ENCODE results near the gene ADAM33.

ADAM33 gene

DNA sequence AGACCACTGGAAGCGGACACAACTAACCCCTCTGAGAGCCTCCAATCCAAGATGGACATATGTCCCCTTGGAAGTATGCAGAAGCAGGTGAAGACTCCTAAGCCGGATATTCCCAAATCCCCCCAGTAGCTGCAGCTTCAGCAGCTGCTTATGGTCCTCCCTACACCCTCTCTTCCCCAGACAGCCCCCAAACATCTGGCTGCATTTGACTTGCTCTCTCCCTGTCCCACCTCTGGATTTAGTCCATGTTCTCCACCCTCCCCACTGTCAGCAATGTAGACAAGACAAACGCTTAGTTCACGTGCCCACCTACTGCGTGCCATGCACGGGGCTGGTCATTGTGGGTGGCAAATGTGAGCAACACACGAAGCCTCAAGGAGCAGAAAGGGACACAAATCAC, 4.6 kb upstream of the ADAM33 start:
- DNase-seq (ENCODE audit: low read depth) = no peak

- DNase-seq (ENCODE audit: low read depth) = no peak
Measured at GRCh38 chr20:3685341-3685740, 3.5 kb upstream of the ADAM33 start.

DNA sequence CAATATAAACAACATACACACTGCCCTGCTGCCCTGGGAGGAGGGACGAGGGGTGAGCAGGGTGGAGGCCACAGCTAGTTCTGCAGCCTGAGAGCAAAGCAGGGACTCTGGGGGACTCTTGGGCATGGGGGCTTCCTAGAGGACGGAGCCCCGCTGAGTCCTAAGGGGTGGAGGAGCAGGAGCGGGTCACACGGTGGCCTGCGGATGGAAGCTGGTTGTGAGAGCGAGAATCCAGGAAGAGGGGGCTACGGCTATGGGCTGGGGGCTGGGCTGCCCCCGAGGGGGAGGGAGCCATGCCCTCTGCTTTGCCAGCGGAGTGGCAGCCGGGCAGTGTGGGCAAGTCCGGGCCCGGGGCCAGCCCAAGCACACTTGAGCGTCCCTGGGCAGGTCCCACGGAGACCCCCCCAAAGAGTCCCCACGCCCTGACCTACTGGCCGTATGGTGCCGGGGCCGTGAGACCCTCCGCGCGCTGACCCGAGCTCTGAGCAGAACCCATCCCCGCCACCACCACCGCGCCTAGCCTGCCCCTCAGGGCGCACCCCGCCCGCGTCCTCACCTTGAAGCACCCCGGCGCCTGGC, 369 bp downstream of the ADAM33 start:
- no peak for DNase-seq (ENCODE audit: low read depth)

DNA sequence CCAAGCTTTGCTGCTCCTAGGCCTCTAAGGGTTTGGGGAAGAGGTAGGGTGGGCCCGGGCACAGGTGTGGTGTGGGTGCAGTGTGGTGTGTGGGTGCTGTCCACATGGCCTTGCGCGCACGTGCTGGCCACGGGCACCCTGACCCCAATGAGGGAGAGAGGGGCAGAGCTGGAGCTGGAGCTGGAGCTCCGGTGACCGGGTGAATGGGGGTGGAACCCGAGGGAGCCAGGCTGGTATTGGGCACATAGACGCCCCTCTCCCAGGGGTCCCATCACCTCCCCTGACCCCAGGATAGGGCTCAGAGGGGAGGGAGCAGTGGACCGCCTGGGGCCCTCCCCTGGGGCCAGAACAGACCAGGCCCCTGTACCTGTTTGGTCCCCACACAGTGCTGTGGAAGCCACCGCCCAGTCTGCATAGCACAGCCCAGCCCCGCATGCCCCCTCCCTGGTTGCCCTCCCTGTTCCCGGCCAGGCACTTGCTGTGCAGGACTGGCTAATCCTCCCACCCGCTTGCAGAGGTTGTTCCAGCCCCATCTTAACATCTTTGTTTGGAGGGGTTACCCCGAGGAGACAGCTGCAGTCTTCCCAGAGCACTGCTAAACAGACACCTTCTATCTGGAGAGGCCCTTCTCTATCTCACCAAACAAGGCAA, 984 bp downstream of the ADAM33 start:
- DNase-seq (ENCODE audit: low read depth) = no peak

DNA sequence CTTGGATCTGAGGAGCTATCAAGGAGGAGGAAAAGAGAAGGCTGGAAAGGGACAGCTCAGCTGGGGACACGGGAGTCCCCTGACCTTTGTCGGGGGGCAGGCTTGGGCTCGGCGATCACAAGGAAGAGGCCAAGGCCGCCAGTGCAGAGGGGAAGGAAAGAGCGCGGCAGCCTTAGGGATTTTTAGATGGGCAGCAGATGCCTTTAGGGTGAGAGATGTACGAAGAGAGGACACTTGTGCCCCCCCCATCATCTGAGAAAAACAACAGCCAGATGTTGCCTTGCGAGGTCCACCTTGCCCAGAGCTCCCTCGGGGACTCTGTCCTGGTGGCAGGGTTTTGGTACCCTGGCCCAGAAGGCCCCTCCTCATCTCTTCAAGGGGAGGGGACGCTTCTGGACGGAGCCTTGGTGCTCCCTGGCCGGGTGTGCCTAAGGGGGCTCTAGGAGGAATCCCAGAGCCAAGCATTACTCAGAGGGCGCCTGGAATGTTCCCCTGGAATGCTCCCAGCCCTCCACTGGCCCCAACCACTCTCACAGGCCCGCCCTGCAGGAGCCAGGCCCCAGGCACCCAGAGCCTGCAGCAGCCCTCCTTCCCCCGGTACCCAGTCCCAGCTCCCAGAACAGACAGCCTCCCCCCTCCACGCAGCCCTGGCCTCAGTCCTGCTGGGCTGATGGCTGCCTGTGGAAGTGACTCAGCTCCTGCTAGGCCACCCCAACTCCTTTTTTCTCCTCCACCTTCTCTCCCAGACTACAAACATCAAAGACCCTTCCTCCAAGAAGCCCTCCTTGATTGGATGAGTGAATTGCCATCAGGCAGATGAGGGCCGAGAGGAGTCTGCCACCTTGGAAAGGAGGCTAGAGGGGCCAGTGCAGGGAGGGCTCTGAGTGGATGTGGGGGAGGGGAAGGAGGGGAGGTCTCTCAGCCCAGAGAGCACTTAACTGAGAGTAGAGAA, 1.8 kb downstream of the ADAM33 start:
- no peak for DNase-seq (ENCODE audit: low read depth)

- no peak for DNase-seq (ENCODE audit: low read depth)
Measured at GRCh38 chr20:3678856-3679720, 2.7 kb downstream of the ADAM33 start.

DNA sequence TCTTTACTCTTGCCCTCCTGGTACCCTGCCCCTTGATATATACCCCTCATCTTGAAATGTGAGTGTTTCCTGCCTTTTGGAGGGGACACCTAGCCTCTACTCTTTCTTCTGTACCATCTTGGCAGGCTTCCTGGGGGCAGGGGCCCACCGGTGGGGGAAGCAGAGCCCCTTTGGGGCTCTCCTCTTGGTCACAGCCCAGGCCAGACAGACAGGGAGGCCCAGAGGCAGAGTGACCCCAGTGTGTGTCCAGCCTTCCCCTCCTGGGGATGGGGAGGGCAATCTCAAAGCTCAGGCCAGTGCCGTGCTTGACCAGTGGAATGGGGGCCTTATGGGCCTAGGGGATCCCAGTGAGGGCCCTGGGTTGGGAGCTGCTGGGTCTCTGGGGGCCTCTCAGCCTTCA, 3.6 kb downstream of the ADAM33 start:
- no peak for DNase-seq (ENCODE audit: low read depth)

DNA sequence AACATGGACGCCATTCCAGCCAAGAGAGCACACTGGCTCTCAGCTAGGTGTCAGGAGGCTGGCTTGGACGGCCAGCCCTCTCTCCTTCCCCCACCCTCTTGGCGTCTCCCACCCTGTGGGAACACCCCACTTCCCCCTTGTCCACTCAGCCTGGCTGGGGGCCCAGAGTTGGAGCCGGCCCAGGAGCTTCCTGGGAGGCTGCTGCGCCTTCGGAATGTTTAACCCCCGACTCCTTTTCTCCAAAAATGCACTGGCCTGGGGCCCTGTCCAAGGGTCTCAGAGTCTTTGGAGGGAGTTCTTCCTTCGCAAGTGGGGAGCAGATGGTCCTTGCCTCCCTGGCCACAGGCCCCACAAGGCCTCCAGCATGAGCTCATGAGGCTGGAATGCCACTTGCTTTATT, 4.1 kb downstream of the ADAM33 start:
- no peak for DNase-seq (ENCODE audit: low read depth)

DNA sequence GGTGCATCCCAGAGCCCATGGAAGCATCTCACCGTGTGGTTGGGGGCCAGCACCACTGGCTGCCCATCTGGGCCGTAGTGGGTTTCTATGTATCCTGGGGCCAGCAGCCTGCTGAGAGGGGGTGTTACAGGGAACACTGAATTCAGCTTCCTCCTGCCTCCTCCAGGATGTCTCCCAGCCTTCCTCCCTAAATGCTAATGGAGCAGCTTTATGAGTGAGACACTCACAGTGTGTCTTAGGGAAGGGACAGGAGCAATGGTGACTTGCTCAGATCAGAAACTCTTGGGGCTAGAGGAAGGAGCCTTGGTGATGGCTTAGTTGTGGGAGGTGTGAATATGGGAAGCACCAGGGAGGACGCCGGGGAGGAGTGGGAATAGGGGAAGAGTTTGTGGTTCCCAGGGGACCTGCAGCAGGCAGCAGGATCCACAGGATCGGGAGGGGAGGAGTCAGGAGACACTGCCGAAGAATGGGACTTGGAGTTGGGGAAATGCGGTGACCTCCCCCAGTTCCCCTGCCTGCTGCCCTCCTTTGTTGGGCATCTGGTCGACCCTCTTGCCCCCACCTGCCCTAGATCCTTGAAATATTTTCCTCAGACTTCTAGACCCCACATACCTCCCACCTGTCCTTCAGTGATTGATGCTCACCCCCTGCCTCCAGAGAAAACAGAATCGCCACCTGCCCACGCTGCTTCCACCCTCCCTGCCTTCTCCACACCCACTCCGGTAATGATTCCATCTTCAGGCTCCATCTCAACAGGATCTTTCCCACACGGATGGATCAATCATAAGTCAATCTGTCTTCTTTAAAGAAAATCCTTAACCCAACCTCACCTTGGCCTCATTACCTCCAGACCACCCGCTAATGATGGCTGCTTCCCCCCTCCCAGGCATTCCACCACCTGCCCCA, 6.6 kb downstream of the ADAM33 start:
- no peak for DNase-seq (ENCODE audit: low read depth)

DNA sequence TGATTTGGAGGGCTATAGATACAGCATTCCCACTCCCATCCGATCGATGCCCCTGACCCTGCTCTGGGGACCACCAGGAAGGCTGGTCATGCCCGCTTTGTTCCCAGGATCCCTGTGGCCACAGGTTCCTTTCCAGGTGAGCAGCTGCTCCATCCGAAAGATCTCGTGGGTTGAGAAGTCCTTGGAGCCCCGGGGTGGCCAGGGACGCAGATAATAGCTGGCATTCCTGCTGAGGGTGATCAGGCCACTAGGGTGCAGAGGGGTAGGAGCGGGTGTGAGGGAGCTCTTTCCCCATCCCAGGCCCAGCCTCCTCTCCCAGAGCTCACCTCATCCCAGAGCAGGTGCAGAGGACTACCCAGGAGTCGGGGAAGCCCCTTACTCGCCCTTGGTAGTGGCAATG, 7.4 kb downstream of the ADAM33 start:
- DNase-seq (ENCODE audit: low read depth) = no peak

DNA sequence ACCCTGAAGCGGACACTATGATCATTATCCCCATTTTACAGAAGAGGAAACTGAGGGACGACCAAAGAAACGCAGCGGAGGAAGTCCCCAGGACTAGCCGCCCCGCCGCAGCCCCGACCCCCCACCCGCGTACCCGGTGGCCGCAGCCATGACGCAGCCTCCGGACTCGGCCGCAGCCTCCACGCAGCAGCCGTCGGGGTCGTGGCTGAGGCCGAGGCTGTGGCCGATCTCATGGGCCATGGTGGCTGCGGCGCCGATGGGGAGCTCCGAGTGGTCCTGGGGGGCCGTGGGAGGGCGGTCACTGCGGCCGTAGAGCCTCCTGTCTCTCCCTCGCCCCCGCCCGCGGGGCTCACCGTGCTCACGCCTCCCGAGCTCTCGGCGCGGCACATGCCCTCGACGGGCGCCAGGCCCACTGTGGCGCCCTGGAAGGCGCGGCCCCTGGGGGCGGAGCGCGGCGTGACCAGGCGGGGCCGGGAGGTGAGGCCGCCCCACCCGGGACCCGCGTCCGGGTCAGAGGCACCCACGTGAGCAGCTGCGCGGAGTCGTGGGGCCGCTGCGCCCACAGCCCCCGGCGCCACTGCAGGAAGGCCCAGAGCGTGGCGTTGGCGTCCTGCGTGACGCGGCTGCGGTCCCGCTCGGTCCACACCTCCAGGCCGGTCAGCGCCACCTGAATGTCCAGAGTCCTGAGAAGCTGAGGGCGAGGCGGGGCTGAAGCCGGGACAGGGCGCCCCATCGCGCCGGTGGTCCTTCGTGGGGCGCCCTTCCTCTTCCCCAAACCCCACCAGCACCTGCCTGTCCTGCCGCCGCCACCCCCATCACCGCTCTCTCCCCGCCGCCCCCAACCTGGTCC, 8.4 kb downstream of the ADAM33 start:
- DNase-seq (ENCODE audit: low read depth) = no peak

- DNase-seq (ENCODE audit: low read depth) = no peak
Measured at GRCh38 chr20:3672547-3673171, 9.2 kb downstream of the ADAM33 start.

- DNase-seq (ENCODE audit: low read depth) = no peak
Measured at GRCh38 chr20:3671986-3672546, 9.7 kb downstream of the ADAM33 start.

DNA sequence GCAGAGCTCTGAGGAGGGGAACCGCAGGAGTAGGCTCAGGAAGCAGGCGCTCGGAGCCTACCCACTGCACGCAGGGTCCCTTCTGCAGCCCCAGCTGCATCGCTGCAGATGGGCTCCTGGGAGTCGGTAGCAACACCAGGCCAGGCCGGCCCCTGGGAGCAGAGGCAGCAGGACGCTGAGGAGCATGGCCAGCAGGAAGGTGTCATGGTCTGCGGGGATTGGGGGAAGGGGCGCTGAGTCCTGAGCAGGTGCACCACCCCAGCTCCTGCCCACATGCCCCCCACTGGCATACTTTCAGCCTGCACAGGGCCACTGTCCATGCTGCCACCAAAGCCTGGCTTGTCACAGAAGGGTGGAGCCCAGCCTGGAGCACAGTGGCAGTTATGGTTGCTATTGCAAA, 10.9 kb downstream of the ADAM33 start:
- no peak for DNase-seq (ENCODE audit: low read depth)

GRCh38 chr20:3670511-3670910, 11.3 kb downstream of the ADAM33 start:
- DNase-seq (ENCODE audit: low read depth) = no peak

- DNase-seq (ENCODE audit: low read depth) = no peak
Measured at GRCh38 chr20:3669710-3670367, 12.0 kb downstream of the ADAM33 start.

GRCh38 chr20:3667434-3668037, 14.3 kb downstream of the ADAM33 start:
- no peak for DNase-seq (ENCODE audit: low read depth)

- DNase-seq (ENCODE audit: low read depth) = no peak
Measured at GRCh38 chr20:3663858-3664257, 18.0 kb downstream of the ADAM33 start.
